CD4-positive, alpha-beta T cell (primary cell): ENCODE data around the gene MORN5. TPM values are rescaled to one million over a fixed set of nuclear protein-coding genes. Genes with fewer than 3 reads are reported as not detected.
A peak's percentile ranks its signal among the peaks of the same experiment; 100 is the strongest.

Experiments used
- ATAC-seq: fragments of 200-7000 bp; cut with Tn5 transposase; one replicate; pipeline ENCODE4 v1.10.0; 2022; ENCODE audit warnings: mild to moderate bottlenecking; ENCODE audit not compliant: poor library complexity
- CTCF ChIA-PET: fragments of 350-600 bp; sonication (Branson Sonifier 250); formaldehyde crosslinking; loops from one replicate; lab custom pipeline; 2021; ENCODE audit warnings: antibody characterized with exemption, inconsistent platforms; lab: Charles Lee
- POLR2A ChIA-PET: fragments of 350-600 bp; sonication (Branson Sonifier 250); formaldehyde crosslinking; loops from one replicate; lab custom pipeline; 2021; ENCODE audit warnings: antibody characterized with exemption, inconsistent platforms; lab: Charles Lee
- DNase-seq, 14 experiments: peaks; one replicate each; pipeline ENCODE4 v3.0.0-alpha.2; 2013 to 2020; ENCODE audit warnings: mixed read lengths in 2 of 14
- H3K27ac ChIP-seq, 2 donors: one replicate each; pipeline versions ENCODE4 v1.5.1 to v1.7.0; 2013; ENCODE audit warnings: low read length in 2 of 2, low read depth in 1 of 2, mild to moderate bottlenecking in 1 of 2
- H3K27me3 ChIP-seq, 2 experiments: 1 replicate in 1 of 2; 2 replicates in 1 of 2; pipeline versions ENCODE4 v1.6.1 to v1.7.0; 2013; ENCODE audit warnings: low read length in 2 of 2, control low read depth in 1 of 2, mild to moderate bottlenecking in 1 of 2, moderate library complexity in 1 of 2; ENCODE audit not compliant: insufficient read depth in 2 of 2, control insufficient read depth in 1 of 2
- H3K36me3 ChIP-seq: one replicate; pipeline ENCODE4 v1.6.1; 2013; ENCODE audit warnings: low read length, control low read depth; ENCODE audit not compliant: insufficient read depth
- H3K4me1 ChIP-seq: one replicate; pipeline ENCODE4 v1.6.1; 2013; ENCODE audit warnings: low read length, control low read depth; ENCODE audit not compliant: insufficient read depth
- H3K4me3 ChIP-seq: one replicate; pipeline ENCODE4 v1.5.1; 2013; ENCODE audit warnings: mild to moderate bottlenecking, low read length, moderate library complexity
- H3K9me3 ChIP-seq, 2 experiments: 1 replicate in 1 of 2; 2 replicates in 1 of 2; pipeline versions ENCODE4 v1.6.1 to v1.7.0; 2013; ENCODE audit warnings: low read length in 2 of 2, mild to moderate bottlenecking in 2 of 2, control low read depth in 1 of 2, moderate library complexity in 1 of 2; ENCODE audit not compliant: control insufficient read depth in 1 of 2, insufficient read depth in 1 of 2
- H3K27ac Mint-ChIP-seq: one replicate; pipeline ENCODE4 v1.8.0; 2020; ENCODE audit warnings: mixed read lengths
- H3K27me3 Mint-ChIP-seq: one replicate; pipeline ENCODE4 v1.8.0; 2021; ENCODE audit warnings: mixed read lengths
- H3K36me3 Mint-ChIP-seq: one replicate; pipeline ENCODE4 v1.8.0; 2021; ENCODE audit warnings: low read depth, mixed read lengths
- H3K4me1 Mint-ChIP-seq: one replicate; pipeline ENCODE4 v1.8.0; 2021; ENCODE audit warnings: low read depth, mixed read lengths
- H3K4me3 Mint-ChIP-seq: one replicate; pipeline ENCODE4 v1.8.0; 2020; ENCODE audit warnings: mild to moderate bottlenecking, mixed read lengths
- H3K9me3 Mint-ChIP-seq: one replicate; pipeline ENCODE4 v1.8.0; 2020; ENCODE audit warnings: mixed read lengths
- CTCF ChIP-seq: fragments of 200-600 bp; IDR thresholded peaks from one replicate; pipeline ENCODE4 v1.8.0; 2022; ENCODE audit warnings: antibody characterized with exemption, mild to moderate bottlenecking
- intact Hi-C, 2 experiments: fragments of 100-400 bp; cut with DNase I in 1 of 2; cut with micrococcal nuclease in 1 of 2; formaldehyde crosslinking; loops; one replicate each; pipeline versions ENCODE4 v1.15.1 to v1.9.0; 2023 to 2025; cut with DNase I, micrococcal nuclease
- total RNA-seq, 174 experiments: library from RNA in 2 of 174; stranded (reverse) in 2 of 174; gene quantifications; one replicate each; pipeline ENCODE4 v1.2.3 and lab custom pipeline; 2021 to 2026

Gene MORN5
- total RNA-seq, 2 experiments from 2014 or later: not detected

GRCh38 chr9:122155796-122156195 lies 3.9 kb upstream of the MORN5 start:
- H3K27me3 ChIP-seq: no peaks in the 10 kb centered on the region
- no peak overlapping the region for H3K4me3 Mint-ChIP-seq
- no peak overlapping the region for H3K4me3 ChIP-seq
- H3K4me1 Mint-ChIP-seq: peaks cover 67% of the 10 kb centered on the region
- H3K9me3 ChIP-seq: no peaks in the 10 kb centered on the region
- TF ChIP-seq CTCF: no peak
- intact Hi-C loops: loop anchor here (2.0 to 5.0 kb wide), 2 partner anchors 58 to 61 kb away; no protein-coding TSS in a partner anchor
- ATAC-seq (no peak), DNase-seq (peak in 1 of 14 experiments; percentile 9)
- no peaks in the 10 kb centered on the region for H3K27me3 Mint-ChIP-seq
- no peak overlapping the region for H3K27ac ChIP-seq
- H3K4me1 ChIP-seq: peaks cover 18% of the 10 kb centered on the region
- POLR2A ChIA-PET: no interaction called here
- H3K9me3 Mint-ChIP-seq: no peaks in the 10 kb centered on the region
- peaks cover 15% of the 10 kb centered on the region for H3K36me3 ChIP-seq
- CTCF ChIA-PET: no interaction called here
- peaks cover 31% of the 10 kb centered on the region for H3K36me3 Mint-ChIP-seq
- no peak overlapping the region for H3K27ac Mint-ChIP-seq

- Mint-ChIP-seq H3K9me3 (peaks cover 6% of the 10 kb centered on the region), H3K36me3 (peaks cover 16% of the 10 kb centered on the region), H3K4me1 (peaks cover 55% of the 10 kb centered on the region), H3K27me3 (peaks cover 7% of the 10 kb centered on the region), H3K27ac (peak overlapping the region; percentile 6), H3K4me3 (peak overlapping the region; percentile 82)
- Histone ChIP-seq H3K27ac (no peak overlapping the region), H3K9me3 (peaks cover 0 to 6% of the 10 kb centered on the region in 2 experiments), H3K4me1 (peaks cover 18% of the 10 kb centered on the region), H3K4me3 (no peak overlapping the region), H3K27me3 (no peaks in the 10 kb centered on the region), H3K36me3 (no peaks in the 10 kb centered on the region)
- no peak for TF ChIP-seq CTCF
- CTCF ChIA-PET: interaction anchor here (2.0 kb wide), 1 partner anchor 59 kb away, joined by 7 read pairs; no protein-coding TSS in a partner anchor
- ATAC-seq (peak; percentile 28), DNase-seq (peak in 9 of 14 experiments; percentile 3 to 62 (median 10))
- POLR2A ChIA-PET: no interaction called here
- intact Hi-C loops: loop anchor here in 1 of 2 experiments (2.0 to 5.0 kb wide), 2 partner anchors 61 to 107 kb away; partner anchors contain the start of genes MRRF and RBM18
These were observed 1.5 kb upstream of the MORN5 start for GRCh38 chr9:122158202-122158601.

DNA sequence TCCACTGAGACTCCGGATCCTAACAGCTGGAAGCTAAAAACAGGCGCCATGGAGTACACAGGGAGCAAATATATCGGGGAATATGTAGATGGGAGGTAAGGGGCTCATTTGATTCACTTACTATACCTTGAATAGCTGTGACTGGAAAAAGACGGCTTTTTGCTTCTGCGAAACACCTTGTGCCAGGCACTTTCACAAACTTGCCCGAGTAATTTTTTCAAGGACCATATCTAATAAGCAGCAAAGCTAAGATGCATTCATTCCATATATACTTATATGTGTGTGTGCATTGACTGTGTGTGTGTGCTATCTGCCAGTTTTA lies 178 bp downstream of the MORN5 start:
- Histone ChIP-seq H3K4me1 (peaks cover 18% of the 10 kb centered on the region), H3K27me3 (no peaks in the 10 kb centered on the region), H3K36me3 (no peaks in the 10 kb centered on the region), H3K4me3 (peak overlapping the region; percentile 97), H3K9me3 (peaks cover 0 to 6% of the 10 kb centered on the region in 2 experiments), H3K27ac (no peak overlapping the region)
- ATAC-seq: no peak
- POLR2A ChIA-PET: interaction anchor here (0.6 to 1.0 kb wide), 3 partner anchors 74 to 781 kb away, joined by 3 read pairs; partner anchors contain the start of gene RABGAP1
- H3K9me3 Mint-ChIP-seq: peaks cover 6% of the 10 kb centered on the region
- CTCF ChIA-PET: interaction anchor here (0.9 kb wide), 1 partner anchor 61 kb away, joined by 3 read pairs; no protein-coding TSS in a partner anchor
- intact Hi-C loops: loop anchor here (1.0 to 5.0 kb wide), 3 partner anchors 63 to 105 kb away; partner anchors contain the start of genes MRRF (in 2 of the 2) and RBM18 (in 2 of the 2)
- peak overlapping the region; percentile 88 for H3K27ac Mint-ChIP-seq
- TF ChIP-seq CTCF: no peak
- H3K4me1 Mint-ChIP-seq: peaks cover 40% of the 10 kb centered on the region
- DNase-seq: no peak
- peak overlapping the region; percentile 93 for H3K4me3 Mint-ChIP-seq
- H3K27me3 Mint-ChIP-seq: peaks cover 23% of the 10 kb centered on the region
- H3K36me3 Mint-ChIP-seq: peaks cover 12% of the 10 kb centered on the region
